Activated T-cell treated with anti-CD3 and anti-CD28 coated beads for 48 hours (primary cell): ENCODE results near the gene UPK3B.
"Not testable (repeated sequence)": the region's sequence is repeated elsewhere in the genome, so short reads cannot be mapped to it uniquely, and the experiment has no call there.

Source experiments
- DNase-seq: peaks from one replicate; pipeline ENCODE4 v3.0.0-alpha.2; 2020; ENCODE audit warnings: low read depth

Gene UPK3B

GRCh38 chr7:76492139-76492538 lies 18.2 kb upstream of the UPK3B start:
- DNase-seq = not testable (repeated sequence)

GRCh38 chr7:76495717-76496116 lies 14.6 kb upstream of the UPK3B start:
- not testable (repeated sequence) for DNase-seq

GRCh38 chr7:76497918-76498582 lies 12.3 kb upstream of the UPK3B start:
- not testable (repeated sequence) for DNase-seq

GRCh38 chr7:76498583-76499200 lies 11.7 kb upstream of the UPK3B start:
- not testable (repeated sequence) for DNase-seq

GRCh38 chr7:76499201-76499923 lies 11.0 kb upstream of the UPK3B start:
- DNase-seq = not testable (repeated sequence)

- not testable (repeated sequence) for DNase-seq
Observed at GRCh38 chr7:76499924-76500241, 10.5 kb upstream of the UPK3B start.

GRCh38 chr7:76502224-76502623 lies 8.1 kb upstream of the UPK3B start:
- not testable (repeated sequence) for DNase-seq

- not testable (repeated sequence) for DNase-seq
Observed at GRCh38 chr7:76502836-76503235, 7.5 kb upstream of the UPK3B start.

- DNase-seq = not testable (repeated sequence)
Observed at GRCh38 chr7:76503244-76503643, 7.1 kb upstream of the UPK3B start.

GRCh38 chr7:76504351-76505167 lies 5.8 kb upstream of the UPK3B start:
- not testable (repeated sequence) for DNase-seq

GRCh38 chr7:76505168-76506080 lies 4.9 kb upstream of the UPK3B start:
- DNase-seq = no peak

GRCh38 chr7:76506081-76506440 lies 4.3 kb upstream of the UPK3B start:
- DNase-seq = no peak

GRCh38 chr7:76506643-76507042 lies 3.7 kb upstream of the UPK3B start:
- not testable (repeated sequence) for DNase-seq

GRCh38 chr7:76507723-76508406 lies 2.5 kb upstream of the UPK3B start:
- DNase-seq = no peak

GRCh38 chr7:76511200-76511910 lies 1.0 kb downstream of the UPK3B start:
- DNase-seq = not testable (repeated sequence)

- DNase-seq = not testable (repeated sequence)
Observed at GRCh38 chr7:76511911-76512885, 1.8 kb downstream of the UPK3B start.

- no peak for DNase-seq
Observed at GRCh38 chr7:76512941-76513816, 2.8 kb downstream of the UPK3B start.
